Measurements from ENCODE around the gene MARK4.
"Not testable (repeated sequence)": the region's sequence is repeated elsewhere in the genome, so short reads cannot be mapped to it uniquely, and the experiment has no call there.

The MARK4 gene

DNA sequence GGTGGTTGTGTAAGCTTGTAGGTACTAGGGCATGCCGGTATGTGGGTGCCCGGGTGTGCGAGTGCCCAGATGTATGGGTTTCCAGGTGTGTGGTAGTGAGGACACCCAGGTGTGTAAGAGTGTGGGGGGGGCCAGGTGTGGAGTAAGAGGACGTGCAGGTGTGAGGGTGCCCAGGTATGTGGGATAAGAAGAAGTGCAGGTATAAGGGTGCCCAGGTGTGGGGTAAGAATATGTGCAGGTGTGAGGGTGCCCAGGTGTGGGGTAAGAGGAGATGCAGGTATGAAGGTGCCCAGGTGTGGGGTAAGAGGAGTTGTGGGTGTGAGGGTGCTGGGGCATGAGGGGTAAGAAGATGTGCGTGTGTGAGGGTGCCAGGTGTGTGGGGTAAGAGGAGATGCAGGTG lies 14.3 kb downstream of the MARK4 start:
- no peak for DNase-seq
- intact Hi-C loops (cut with DNase I) = no loop called here

DNA sequence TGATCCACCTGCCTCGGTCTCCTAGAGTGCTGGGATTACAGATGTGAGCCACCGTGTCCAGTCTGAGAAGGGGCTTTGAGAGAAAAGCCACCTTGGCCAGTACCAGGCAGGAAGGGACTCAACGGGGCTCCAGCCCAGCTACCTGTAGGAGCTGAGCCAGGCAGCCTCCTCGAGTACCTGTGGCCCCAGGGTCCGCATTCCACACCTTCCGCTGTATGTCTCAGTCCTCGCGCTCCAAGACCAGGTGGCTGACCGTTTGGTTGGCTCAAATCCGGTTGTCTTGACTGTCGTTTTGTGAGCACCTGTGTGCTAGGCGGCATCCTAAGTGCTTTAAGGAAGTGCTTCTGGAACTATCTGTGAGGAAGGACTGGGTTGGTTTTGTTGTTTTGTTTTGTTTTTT lies 16.2 kb downstream of the MARK4 start:
- intact Hi-C loops (cut with DNase I) = no loop called here
- DNase-seq = no peak

DNA sequence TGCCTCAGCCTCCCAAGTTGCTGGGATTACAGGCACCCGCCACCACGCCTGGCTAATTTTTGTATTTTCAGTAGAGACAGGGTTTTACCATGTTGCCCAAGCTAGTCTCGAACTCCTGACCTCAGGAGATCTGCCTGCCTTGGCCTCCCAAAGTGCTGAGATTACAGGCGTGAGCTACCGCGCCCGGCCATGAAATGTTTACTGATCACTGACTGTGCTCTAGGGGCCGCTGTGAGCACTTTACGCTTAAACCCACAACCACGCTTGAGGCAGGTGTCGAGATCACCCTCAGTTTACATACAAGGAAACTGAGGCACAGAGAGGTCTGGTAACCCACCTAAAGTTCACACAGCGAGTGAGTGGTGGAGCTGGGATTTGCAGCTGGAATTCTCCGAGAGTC lies 18.9 kb downstream of the MARK4 start:
- DNase-seq; intact Hi-C loops (cut with DNase I): not testable (repeated sequence)

DNA sequence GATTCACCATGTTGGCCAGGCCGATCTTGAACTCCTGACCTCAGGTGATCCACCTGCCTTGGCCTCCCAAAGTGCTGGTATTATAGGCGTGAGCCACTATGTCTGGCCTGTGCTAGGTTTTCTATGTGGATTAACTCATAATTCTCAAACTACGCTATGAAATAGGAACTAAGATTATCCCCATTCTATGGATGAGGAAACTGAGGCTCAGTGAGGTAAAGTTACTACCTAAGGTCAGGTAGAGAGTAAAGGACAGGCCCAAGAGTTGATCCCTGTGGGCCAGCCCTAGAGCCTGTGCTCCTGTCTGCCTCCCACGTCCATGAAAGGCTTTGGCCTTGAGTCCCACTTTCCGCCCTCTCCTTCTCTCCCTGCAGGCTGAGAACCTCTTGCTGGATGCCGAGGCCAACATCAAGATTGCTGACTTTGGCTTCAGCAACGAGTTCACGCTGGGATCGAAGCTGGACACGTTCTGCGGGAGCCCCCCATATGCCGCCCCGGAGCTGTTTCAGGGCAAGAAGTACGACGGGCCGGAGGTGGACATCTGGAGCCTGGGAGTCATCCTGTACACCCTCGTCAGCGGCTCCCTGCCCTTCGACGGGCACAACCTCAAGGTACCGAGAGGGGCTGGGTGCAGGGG lies 20.1 kb downstream of the MARK4 start:
- no peak for DNase-seq
- intact Hi-C loops (cut with DNase I) = no loop called here

DNA sequence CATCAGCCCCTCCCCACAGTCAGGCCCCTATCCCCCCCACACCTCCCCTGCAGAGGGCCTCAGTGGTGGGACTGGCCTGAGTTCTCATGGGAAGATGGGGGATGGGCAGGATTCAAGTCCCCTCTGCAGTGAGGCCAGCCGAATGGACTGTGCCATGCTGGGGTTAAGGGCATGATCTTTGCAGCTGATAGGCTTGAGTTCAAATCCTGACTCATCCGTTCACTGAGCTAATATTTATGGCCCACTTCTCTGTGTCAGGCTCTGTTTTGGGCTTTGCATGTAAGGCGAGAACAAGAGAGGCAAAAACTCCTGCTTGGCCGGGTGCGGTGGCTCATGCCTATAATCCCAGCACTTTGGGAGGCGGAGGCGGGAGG lies 20.7 kb downstream of the MARK4 start:
- DNase-seq = no peak
- intact Hi-C loops (cut with DNase I) = no loop called here

DNA sequence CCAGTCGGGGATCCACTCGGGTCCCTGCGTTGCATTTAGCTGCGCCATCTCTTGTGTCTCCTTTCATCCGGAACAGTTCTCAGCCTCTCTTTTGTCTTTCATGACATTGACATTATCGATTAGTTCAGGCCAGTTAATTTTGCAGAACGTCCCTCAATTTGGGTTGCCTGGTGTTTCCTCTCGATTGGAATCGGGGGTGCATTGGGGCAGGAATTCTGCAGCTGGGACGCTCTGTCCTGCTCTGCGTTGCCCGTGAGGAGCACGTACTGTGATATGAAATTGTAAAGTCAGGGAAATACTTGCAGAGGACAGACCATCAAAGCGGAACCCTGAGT lies 22.4 kb downstream of the MARK4 start:
- DNase-seq = no peak
- intact Hi-C loops (cut with DNase I) = no loop called here

DNA sequence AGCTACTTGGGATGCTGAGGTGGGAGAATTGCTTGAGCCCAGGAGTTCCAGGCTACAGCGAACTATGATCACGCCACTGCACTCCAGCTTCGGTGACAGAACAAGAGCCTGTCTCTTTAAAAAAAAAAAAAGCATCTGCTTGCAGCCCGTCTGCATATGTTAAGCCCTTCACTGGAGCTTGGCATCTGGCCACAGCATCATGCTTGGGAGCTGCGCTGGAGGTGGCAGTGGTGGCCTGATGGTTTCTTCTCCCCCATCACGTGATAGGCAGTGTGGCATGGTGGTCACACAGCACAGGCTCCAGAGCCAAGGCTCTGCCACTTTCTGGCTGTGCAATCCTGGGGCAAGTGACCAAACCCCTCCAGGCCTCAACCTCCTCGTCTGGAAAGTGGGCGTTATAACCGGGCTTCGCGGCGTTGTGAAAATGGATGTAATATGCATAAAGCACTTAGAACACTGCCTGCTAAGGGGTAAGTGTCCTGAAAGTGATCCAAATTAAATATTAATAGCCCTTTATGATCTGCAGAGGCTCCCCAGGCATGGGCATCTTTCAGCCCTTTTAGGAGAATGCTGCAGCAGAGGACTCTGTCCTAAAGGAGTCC lies 24.4 kb downstream of the MARK4 start:
- DNase-seq = no peak
- intact Hi-C loops (cut with DNase I) = no loop called here

DNA sequence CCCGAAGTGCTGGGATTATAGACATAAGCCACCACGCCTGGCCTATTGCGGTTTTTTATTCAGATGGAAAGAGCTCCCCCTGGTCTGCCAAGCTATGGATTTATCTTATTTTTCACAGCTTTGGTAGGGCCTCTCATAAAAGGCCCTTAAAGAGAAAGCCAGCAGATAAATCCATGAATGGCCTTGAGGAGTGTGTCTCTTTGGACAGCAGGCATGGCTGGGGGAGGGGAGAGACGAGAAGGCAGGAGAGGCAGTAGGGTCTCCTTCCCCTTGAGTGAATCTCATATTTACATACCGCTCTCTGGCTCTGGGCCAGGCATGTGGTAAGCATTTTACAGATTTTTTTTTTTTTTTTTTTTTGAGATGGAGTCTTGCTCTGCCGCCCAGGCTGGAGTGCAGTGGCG lies 25.2 kb downstream of the MARK4 start:
- no peak for DNase-seq
- intact Hi-C loops (cut with DNase I) = no loop called here

DNA sequence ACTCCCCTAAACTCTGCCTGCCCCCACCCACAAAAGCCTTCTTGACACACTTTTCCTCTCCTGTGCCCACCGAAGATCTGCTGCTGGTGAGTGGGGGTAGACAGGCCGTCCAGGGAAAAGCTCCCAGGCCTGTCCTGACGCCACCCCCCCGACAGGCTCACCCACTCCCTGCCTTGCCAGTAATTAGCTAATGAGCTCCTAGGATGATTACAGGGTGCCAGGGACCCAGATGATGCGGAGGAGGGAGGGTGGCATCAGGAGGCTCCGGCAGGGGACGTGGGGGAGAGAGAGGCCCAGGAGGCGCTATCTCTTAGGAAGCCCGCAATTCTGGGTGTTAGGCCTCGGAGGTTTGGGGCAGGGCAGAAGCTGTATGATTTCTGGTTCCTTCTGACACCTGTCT lies 27.0 kb downstream of the MARK4 start:
- intact Hi-C loops (cut with DNase I) = no loop called here
- DNase-seq = peak in 2 of 42 donors; percentile 22 to 46

DNA sequence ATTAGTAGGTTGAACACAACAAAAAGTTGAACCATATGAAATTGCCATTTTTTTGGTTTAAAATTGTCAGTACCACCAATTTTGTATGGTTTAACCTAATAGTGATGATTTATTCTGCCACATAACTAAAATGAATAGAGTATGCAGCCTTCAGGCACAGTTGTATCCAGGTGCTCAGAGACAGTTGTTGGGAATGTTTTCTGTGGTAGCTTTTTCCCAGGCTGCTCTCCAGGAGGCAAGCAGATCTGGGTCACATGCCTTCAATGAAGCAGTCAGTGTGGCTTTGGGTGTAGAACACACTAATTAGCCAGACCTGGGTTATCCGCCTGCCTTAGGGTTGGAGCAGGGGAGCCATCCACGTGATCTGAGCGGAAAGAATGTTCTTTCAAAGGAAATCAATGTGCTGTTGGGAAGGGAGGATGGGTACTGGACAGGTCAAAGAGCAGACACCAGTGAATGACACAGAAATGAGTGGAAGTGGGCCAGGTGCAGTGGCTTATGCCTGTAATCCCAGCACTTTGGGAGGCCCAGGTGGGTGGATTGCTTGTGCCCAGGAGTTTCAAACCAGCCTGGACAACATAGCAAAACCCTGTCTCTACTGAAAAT lies 28.6 kb downstream of the MARK4 start:
- no peak for DNase-seq
- intact Hi-C loops (cut with DNase I) = no loop called here

DNA sequence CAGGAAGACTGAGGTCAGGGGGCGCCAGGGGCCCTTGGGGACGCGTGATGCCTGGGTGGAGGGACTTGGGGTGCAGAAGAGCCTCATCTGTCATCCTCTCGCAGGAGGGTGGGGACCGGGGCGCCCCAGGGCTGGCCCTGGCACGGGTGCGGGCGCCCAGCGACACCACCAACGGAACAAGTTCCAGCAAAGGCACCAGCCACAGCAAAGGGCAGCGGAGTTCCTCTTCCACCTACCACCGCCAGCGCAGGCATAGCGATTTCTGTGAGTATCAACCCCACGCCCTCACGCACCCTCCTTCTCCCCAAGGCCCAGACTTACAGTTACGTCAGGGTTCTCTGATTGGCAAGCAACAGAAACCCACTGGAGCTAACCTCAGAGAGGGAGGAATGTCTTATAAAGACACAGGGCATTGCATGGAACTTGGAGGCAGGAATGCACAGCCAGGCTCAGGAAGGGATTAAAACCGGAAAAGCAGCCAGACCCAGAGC lies 29.4 kb downstream of the MARK4 start:
- intact Hi-C loops (cut with DNase I) = no loop called here
- DNase-seq = peak in 35 of 42 donors; percentile 19 to 82 (median 48)

DNA sequence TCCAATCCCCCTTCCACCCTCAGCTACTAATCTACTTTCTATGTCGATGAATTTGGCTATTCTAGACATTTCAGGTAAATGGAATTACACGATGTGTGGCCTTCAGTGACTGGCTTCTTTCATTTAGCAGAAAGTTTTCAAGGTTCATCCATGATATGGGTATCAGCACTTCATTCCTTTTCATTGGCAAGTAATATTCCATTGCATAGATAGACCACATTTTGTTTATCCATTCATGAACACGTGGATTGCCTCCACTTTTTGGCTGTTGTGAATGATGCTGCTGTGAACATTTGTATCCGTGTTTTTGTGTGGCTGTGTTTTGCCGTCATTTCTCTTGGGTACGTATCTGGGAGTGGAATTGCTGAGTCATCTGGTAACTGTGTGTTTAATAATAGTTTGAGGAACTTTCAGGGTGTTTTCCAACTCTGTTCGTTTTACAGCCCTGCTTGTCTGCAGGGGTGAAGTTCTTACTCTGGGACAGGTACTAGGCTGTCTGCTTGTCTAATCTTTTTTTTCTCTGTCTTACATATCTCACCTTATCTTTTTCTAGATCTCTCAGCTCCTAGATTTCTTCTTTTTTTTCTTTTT lies 32.5 kb downstream of the MARK4 start:
- no peak for DNase-seq
- intact Hi-C loops (cut with DNase I) = no loop called here

DNA sequence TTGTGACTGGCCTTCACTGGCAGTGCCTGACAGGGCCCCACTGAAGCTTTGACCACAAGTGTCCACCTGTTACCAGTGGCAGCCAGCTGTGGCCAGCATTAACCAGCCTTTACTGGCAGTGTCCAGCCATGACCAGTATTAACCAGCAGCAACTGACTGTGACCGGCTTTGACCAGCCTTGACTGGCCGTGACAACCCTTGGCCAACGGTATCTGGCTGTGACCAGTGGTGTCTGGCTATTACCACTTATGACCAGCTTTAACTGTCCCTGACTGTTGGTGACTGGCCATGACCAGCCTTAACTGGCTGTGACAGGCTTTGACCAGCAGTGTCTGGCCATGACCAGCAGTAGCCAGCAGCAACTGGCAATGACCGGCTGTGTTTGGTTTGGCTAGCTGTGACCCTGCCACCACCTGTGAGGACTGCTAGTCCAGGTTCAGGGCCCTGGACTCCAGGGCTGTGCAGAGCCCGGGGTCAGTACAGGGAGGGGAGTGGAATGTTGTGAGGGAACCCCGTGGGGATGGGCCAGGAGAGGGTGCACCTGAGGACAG lies 39.4 kb downstream of the MARK4 start:
- intact Hi-C loops (cut with DNase I) = no loop called here
- DNase-seq = no peak

DNA sequence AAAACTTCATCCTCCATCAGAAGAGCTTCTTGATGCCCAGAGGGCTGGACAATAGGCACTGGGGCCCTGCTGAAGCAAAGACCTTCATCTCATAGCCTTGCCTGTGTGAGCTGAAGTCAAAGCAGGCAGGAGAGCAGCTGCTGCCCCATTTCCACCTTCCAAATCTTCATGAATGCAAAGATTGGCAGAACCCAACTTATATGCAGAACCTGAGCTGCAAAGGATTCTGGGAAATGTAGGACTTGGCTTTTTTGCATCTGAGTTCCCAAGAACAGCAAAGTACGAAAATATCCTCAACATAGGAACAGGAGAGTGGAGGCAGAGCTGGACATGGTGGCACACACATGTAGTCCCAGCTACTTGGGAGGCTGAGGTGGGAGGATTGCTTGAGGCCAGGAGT lies 40.8 kb downstream of the MARK4 start:
- intact Hi-C loops (cut with DNase I) = no loop called here
- no peak for DNase-seq

DNA sequence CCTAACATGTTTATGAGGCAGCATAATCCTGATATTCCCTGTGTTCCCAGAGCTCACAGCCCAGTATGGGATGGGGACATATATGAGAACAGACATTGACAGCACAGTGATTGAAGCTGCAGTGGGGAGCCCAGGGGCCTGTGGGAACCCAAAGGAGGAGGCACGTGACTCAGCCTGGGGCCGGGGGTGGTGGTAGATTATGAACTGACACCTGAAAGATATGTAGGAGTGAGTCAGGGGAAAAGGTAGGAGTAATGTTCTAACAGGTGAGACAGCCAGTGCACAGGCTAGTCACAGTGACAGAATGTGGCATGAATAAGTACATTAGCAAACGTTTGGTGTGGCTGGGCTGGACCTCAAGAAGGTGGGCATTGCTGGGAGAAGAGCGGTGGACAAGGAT lies 42.6 kb downstream of the MARK4 start:
- DNase-seq = peak; percentile 50 to 91 (median 79)
- intact Hi-C loops (cut with DNase I) = no loop called here

DNA sequence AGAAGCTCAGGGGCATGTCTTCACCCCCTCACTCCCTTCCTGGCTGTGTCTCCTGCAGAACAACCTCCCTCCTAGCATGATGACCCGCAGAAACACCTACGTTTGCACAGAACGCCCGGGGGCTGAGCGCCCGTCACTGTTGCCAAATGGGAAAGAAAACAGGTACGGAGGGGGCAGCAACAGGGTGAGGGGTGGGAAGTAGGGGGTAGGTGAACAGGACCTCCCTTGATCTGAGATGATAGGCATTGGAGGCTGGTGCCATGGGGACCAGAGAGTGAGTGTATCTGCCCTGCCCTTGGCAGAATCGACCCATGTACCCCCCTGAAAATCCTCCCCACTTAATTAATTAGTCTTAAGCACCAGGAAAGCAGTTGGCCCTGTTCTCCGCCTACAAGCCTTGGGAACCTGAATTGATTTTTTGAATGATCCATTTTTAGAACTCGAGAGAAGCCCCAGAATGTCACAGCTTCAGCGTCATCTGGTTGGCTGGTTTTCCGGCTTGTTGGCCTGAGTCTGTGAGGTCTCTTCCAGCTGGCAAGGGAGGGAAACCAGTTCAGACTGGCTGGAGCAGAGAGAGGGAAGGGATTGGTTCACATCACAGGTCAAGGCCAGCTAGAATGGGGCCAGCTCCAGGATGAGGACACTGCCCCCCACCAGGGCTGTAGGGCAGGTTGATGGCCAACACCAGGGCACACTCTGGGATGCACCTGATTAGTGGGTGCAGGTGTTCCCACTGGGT lies 43.4 kb downstream of the MARK4 start:
- intact Hi-C loops (cut with DNase I) = no loop called here

DNA sequence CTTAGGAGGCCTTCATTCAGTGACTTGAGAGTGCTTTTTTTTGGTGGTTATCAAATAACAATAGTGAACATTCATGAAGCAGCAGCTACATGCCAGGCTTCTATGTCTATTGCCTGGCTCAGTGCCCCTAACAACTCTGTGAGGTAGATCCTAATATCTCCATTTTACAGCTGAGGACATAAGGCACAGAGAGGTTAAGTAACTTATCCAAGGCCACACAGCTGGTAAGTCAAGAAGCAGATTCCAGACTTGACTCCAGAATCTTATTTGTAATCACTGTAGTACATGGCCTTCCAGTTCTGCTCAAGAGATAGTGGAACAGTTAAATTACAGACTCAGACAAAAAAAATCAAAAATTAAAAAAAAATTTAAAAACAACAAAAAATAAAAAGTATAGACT lies 44.8 kb downstream of the MARK4 start:
- DNase-seq = no peak
- intact Hi-C loops (cut with DNase I) = no loop called here

More for the DNA sequence above, 43.4 kb downstream of the MARK4 start:
- DNase-seq = peak in 40 of 42 donors; percentile 7 to 87 (median 62)

DNA sequence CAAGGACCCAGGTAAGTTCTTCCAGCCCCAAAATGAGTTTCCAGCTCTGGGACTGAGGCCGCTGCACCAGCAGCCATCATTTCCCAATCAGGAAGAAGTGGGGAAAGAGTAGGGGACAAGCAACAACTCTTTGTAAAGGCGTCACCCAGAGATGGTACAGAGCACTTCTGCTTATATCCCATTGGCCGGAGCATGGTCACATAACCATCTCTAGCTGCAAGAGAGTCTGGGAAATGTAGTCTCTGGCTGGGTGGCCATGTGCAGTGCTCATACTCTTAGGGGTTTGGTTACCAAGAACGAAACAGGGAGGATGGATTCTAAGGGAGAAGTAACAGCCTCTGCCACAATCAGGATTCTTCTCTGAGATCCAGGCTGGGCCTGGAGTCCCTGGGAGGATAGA lies 45.3 kb downstream of the MARK4 start:
- intact Hi-C loops (cut with DNase I) = no loop called here
- no peak for DNase-seq

DNA sequence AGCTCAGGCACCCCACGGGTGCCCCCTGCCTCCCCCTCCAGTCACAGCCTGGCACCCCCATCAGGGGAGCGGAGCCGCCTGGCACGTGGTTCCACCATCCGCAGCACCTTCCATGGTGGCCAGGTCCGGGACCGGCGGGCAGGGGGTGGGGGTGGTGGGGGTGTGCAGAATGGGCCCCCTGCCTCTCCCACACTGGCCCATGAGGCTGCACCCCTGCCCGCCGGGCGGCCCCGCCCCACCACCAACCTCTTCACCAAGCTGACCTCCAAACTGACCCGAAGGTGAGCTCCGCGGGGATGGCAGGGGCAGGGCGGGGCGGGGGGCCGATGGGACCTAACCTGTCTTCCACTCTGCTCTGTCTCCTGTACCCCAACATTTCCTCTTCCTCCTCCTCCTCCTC lies 46.6 kb downstream of the MARK4 start:
- intact Hi-C loops (cut with DNase I) = no loop called here
- DNase-seq = no peak

DNA sequence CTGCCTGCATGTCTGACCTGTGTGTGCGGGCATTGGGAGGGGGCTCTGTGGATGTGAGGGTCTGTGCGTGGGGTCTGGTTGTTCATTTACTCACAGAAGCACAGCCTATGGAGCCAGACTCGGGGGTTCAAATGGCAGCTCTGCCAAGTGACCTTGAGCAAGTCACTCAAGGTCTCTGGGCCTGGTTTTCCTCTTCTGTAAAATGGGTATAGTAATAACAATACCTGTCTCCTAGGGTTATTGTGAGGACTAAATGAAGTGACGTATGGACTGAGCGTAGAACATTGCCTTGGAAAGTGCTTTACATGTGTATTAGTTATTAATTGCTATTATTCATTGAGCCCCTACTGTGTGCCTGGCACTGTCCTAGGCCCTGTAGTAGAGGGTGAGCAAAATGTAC lies 47.2 kb downstream of the MARK4 start:
- intact Hi-C loops (cut with DNase I) = no loop called here

More for the DNA sequence above, 47.2 kb downstream of the MARK4 start:
- no peak for DNase-seq
